H9 (cell line): Measurements from ENCODE around the gene DNAJB6. TPM values are rescaled to one million over a fixed set of nuclear protein-coding genes. Genes with fewer than 3 reads are reported as not detected.

Source experiments
- DNase-seq: peaks from one replicate; pipeline ENCODE4 v3.0.0-alpha.2; 2017
- H2AFZ ChIP-seq: one replicate; pipeline ENCODE4 v1.6.1; 2013; ENCODE audit warnings: mild to moderate bottlenecking, low read length, control low read depth, moderate library complexity
- H2AK5ac ChIP-seq: 2 replicates; pipeline ENCODE4 v1.6.1; 2013; ENCODE audit warnings: low read length, control low read depth, mixed read lengths; ENCODE audit not compliant: insufficient read length
- H2BK120ac ChIP-seq: one replicate; pipeline ENCODE4 v1.6.1; 2013; ENCODE audit warnings: low read depth, mild to moderate bottlenecking, low read length, control low read depth, inconsistent platforms; ENCODE audit not compliant: poor library complexity, severe bottlenecking
- H2BK12ac ChIP-seq: 2 replicates; pipeline ENCODE4 v1.6.1; 2013; ENCODE audit warnings: low read length, control low read depth, mixed read lengths, low read depth; ENCODE audit not compliant: insufficient read length
- H2BK15ac ChIP-seq: 2 replicates; pipeline ENCODE4 v1.6.1; 2013; ENCODE audit warnings: low read depth, low read length, control low read depth
- H2BK20ac ChIP-seq: one replicate; pipeline ENCODE4 v1.6.1; 2013; ENCODE audit warnings: low read depth, mild to moderate bottlenecking, low read length, control low read depth, inconsistent platforms; ENCODE audit not compliant: poor library complexity, severe bottlenecking
- H2BK5ac ChIP-seq: 2 replicates; pipeline ENCODE4 v1.6.1; 2013; ENCODE audit warnings: low read length, control low read depth, mixed read lengths; ENCODE audit not compliant: insufficient read length
- H3K14ac ChIP-seq: 2 replicates; pipeline ENCODE4 v1.6.1; 2013; ENCODE audit warnings: low read length, control low read depth; ENCODE audit not compliant: insufficient read depth
- H3K18ac ChIP-seq: 2 replicates; pipeline ENCODE4 v1.6.1; 2013; ENCODE audit warnings: low read depth, mild to moderate bottlenecking, mixed read lengths, low read length, control low read depth; ENCODE audit not compliant: insufficient read length
- H3K23ac ChIP-seq: 2 replicates; pipeline ENCODE4 v1.6.1; 2013; ENCODE audit warnings: low read length, control low read depth, mixed read lengths, low read depth; ENCODE audit not compliant: insufficient read length
- H3K23me2 ChIP-seq: 2 replicates; pipeline ENCODE4 v1.6.1; 2013; ENCODE audit warnings: low read depth, mild to moderate bottlenecking, mixed read lengths, low read length, control low read depth; ENCODE audit not compliant: insufficient read length, poor library complexity, severe bottlenecking
- H3K27ac ChIP-seq: 2 replicates; pipeline ENCODE4 v1.5.1; 2013; ENCODE audit warnings: low read length, control low read depth, mixed read lengths, low read depth; ENCODE audit not compliant: insufficient read length
- H3K27me3 ChIP-seq: 2 replicates; pipeline ENCODE4 v1.6.1; 2013; ENCODE audit warnings: low read length, control low read depth, inconsistent platforms; ENCODE audit not compliant: insufficient read depth
- H3K4ac ChIP-seq: 2 replicates; pipeline ENCODE4 v1.6.1; 2013; ENCODE audit warnings: low read depth, mild to moderate bottlenecking, control low read depth, inconsistent platforms, low read length, moderate library complexity
- H3K4me1 ChIP-seq: 2 replicates; pipeline ENCODE4 v1.6.1; 2013; ENCODE audit warnings: low read length, control low read depth, inconsistent platforms; ENCODE audit not compliant: insufficient read depth
- H3K4me2 ChIP-seq: 2 replicates; pipeline ENCODE4 v1.6.1; 2013; ENCODE audit warnings: low read length, control low read depth, mixed read lengths; ENCODE audit not compliant: insufficient read length, insufficient read depth
- H3K56ac ChIP-seq: 2 replicates; pipeline ENCODE4 v1.6.1; 2013; ENCODE audit warnings: low read depth, mild to moderate bottlenecking, mixed read lengths, low read length, control low read depth; ENCODE audit not compliant: insufficient read length
- H3K79me1 ChIP-seq: 2 replicates; pipeline ENCODE4 v1.6.1; 2013; ENCODE audit warnings: low read depth, mild to moderate bottlenecking, moderate library complexity, low read length, control low read depth, inconsistent platforms; ENCODE audit not compliant: insufficient read depth, poor library complexity, severe bottlenecking
- H3K79me2 ChIP-seq: 2 replicates; pipeline ENCODE4 v1.6.1; 2013; ENCODE audit warnings: low read length, control low read depth, inconsistent platforms; ENCODE audit not compliant: insufficient read depth
- H3K9ac ChIP-seq: 2 replicates; pipeline ENCODE4 v1.6.1; 2013; ENCODE audit warnings: low read length, control low read depth, mixed read lengths; ENCODE audit not compliant: insufficient read length; ENCODE audit errors: extremely low read depth
- H3K9me3 ChIP-seq: one replicate; pipeline ENCODE4 v1.6.1; 2013; ENCODE audit warnings: low read depth, low read length, inconsistent platforms; ENCODE audit not compliant: control insufficient read depth
- H3T11ph ChIP-seq: one replicate; pipeline ENCODE4 v1.6.1; 2013; ENCODE audit warnings: mild to moderate bottlenecking, low read length, control low read depth, inconsistent platforms
- H4K20me1 ChIP-seq: one replicate; pipeline ENCODE4 v1.6.1; 2013; ENCODE audit not compliant: control insufficient read depth, insufficient read length, insufficient read depth
- H4K5ac ChIP-seq: 2 replicates; pipeline ENCODE4 v1.6.1; 2013; ENCODE audit warnings: low read depth, mild to moderate bottlenecking, mixed read lengths, low read length, control low read depth; ENCODE audit not compliant: insufficient read length
- H4K8ac ChIP-seq: replicated peaks from 2 replicates; pipeline ENCODE4 v1.6.1; 2013; ENCODE audit warnings: low read length, control low read depth, mixed read lengths, low read depth; ENCODE audit not compliant: insufficient read length
- H4K91ac ChIP-seq: 2 replicates; pipeline ENCODE4 v1.6.1; 2013; ENCODE audit warnings: low read depth, mild to moderate bottlenecking, moderate library complexity, mixed read lengths, low read length, control low read depth; ENCODE audit not compliant: insufficient read length
- H3K27ac Mint-ChIP-seq, 3 experiments: 2 replicates in 2 of 3; 3 replicates in 1 of 3; pipeline ENCODE4 v1.8.0; 2020 to 2021; ENCODE audit warnings: mixed read lengths in 3 of 3, mild to moderate bottlenecking in 1 of 3, moderate library complexity in 1 of 3
- H3K27me3 Mint-ChIP-seq: 2 replicates; pipeline ENCODE4 v1.8.0; 2021; ENCODE audit warnings: low read depth, mild to moderate bottlenecking, moderate library complexity, mixed read lengths
- H3K36me3 Mint-ChIP-seq, 3 experiments: 2 replicates in 2 of 3; 3 replicates in 1 of 3; pipeline ENCODE4 v1.8.0; 2020 to 2021; ENCODE audit warnings: low read depth in 3 of 3, mixed read lengths in 3 of 3; ENCODE audit not compliant: insufficient read depth in 1 of 3
- H3K4me1 Mint-ChIP-seq, 2 experiments: 2 replicates each; pipeline ENCODE4 v1.8.0; 2020; ENCODE audit warnings: mixed read lengths in 2 of 2
- H3K4me3 Mint-ChIP-seq, 2 experiments: 2 replicates in 1 of 2; 3 replicates in 1 of 2; pipeline ENCODE4 v1.8.0; 2020 to 2021; ENCODE audit warnings: mild to moderate bottlenecking in 2 of 2, mixed read lengths in 2 of 2, moderate library complexity in 1 of 2
- H3K9me3 Mint-ChIP-seq, 2 experiments: 2 replicates in 1 of 2; 3 replicates in 1 of 2; pipeline ENCODE4 v1.8.0; 2020; ENCODE audit warnings: mild to moderate bottlenecking in 2 of 2, mixed read lengths in 2 of 2, moderate library complexity in 1 of 2
- CTCF ChIP-seq: fragments of 200-600 bp; sonication (generic); conservative IDR thresholded peaks from 3 replicates; pipeline ENCODE4 v1.8.0; 2021; ENCODE audit warnings: antibody characterized with exemption, mild to moderate bottlenecking
- WGBS: extraction: QIAGEN DNeasy Blood & Tissue Kit; methylation state at CpG from one replicate; pipeline ENCODE4 v1.1.7; 2013; ENCODE audit warnings: missing lambda C conversion rate, low lambda C conversion rate, mixed read lengths; ENCODE audit not compliant: insufficient read length; ENCODE audit errors: extremely low coverage; 5-methylcytosine and 5-hydroxymethylcytosine counted together
- total RNA-seq: library from RNA; stranded (reverse); gene quantifications from 2 replicates; pipeline ENCODE4 v1.2.1, GENCODE V29; 2021

DNAJB6 gene
- total RNA-seq, 1 experiment from 2014 or later = 215 TPM

- Mint-ChIP-seq H3K27me3 (0 out of 2 replicates have a peak, but pooled peaks cover 1% of the 10 kb centered on the region), H3K36me3 (no peaks in the 10 kb centered on the region; a peak in 1 of 7 replicates), H3K27ac (no peak overlapping the region), H3K4me1 (peaks cover 37 to 43% of the 10 kb centered on the region in 2 experiments), H3K9me3 (peaks cover 0 to 4% of the 10 kb centered on the region in 2 experiments; a peak in 2 of 5 replicates), H3K4me3 (no peak overlapping the region)
- Histone ChIP-seq H2AK5ac (no peak overlapping the region), H3K79me2 (no peaks in the 10 kb centered on the region), H3K9me3 (no peaks in the 10 kb centered on the region), H3K9ac (no peak overlapping the region), H3K23ac (no peak overlapping the region), H3K14ac (no peak overlapping the region), H3K27me3 (no peaks in the 10 kb centered on the region), H3K4ac (no peak overlapping the region), H3K79me1 (no peaks in the 10 kb centered on the region), H4K8ac (no peak overlapping the region), H4K20me1 (no peaks in the 10 kb centered on the region), H3T11ph (no peak overlapping the region), H2BK20ac (no peak overlapping the region), H2AFZ (no peak overlapping the region), H4K91ac (no peak overlapping the region), H3K56ac (no peak overlapping the region), H4K5ac (no peak overlapping the region), H3K27ac (no peak overlapping the region), H2BK120ac (no peak overlapping the region), H2BK12ac (no peak overlapping the region), H2BK15ac (no peak overlapping the region), H2BK5ac (no peak overlapping the region), H3K4me2 (no peak overlapping the region), H3K18ac (no peak overlapping the region), H3K23me2 (no peaks in the 10 kb centered on the region), H3K4me1 (peaks cover 6% of the 10 kb centered on the region; the same call in 1 of the 2 replicates)
- no CpG with 5 or more reads among the region's 7 CpGs for WGBS
- no peak for TF ChIP-seq CTCF
- no peak for DNase-seq
Observed at GRCh38 chr7:157312941-157313340, 23.9 kb upstream of the DNAJB6 start.
